Retinal pigment epithelial cell (primary cell): ENCODE results near the gene SLC38A5.
"Not testable (repeated sequence)": the region's sequence is repeated elsewhere in the genome, so short reads cannot be mapped to it uniquely, and the experiment has no call there.

ENCODE experiments used
- DNase-seq: peaks from one replicate; pipeline ENCODE4 v3.0.0-alpha.2; 2010; ENCODE audit warnings: low read depth
- H3K4me3 ChIP-seq: 2 replicates; pipeline ENCODE4 v1.5.1; 2011; ENCODE audit warnings: mild to moderate bottlenecking, low read length, control low read depth, moderate library complexity
- CTCF ChIP-seq: conservative IDR thresholded peaks from 2 replicates; pipeline ENCODE4 v1.5.1; 2011; ENCODE audit warnings: low read depth, low read length, control low read depth, inconsistent platforms

SLC38A5 gene

GRCh38 chrX:48450076-48450475, 20.0 kb downstream of the SLC38A5 start:
- no peak for TF ChIP-seq CTCF
- no peak for DNase-seq

GRCh38 chrX:48447201-48447600, 22.9 kb downstream of the SLC38A5 start:
- H3K4me3 ChIP-seq, DNase-seq: not testable (repeated sequence)

More at GRCh38 chrX:48450076-48450475, 20.0 kb downstream of the SLC38A5 start:
- no peak overlapping the region for H3K4me3 ChIP-seq

GRCh38 chrX:48433713-48434112, 36.3 kb downstream of the SLC38A5 start:
- not testable (repeated sequence) for H3K4me3 ChIP-seq, DNase-seq

GRCh38 chrX:48430166-48430565, 39.9 kb downstream of the SLC38A5 start:
- H3K4me3 ChIP-seq, DNase-seq: not testable (repeated sequence)

- TF ChIP-seq CTCF: peak; percentile 6
- not testable (repeated sequence) for DNase-seq, H3K4me3 ChIP-seq
Observed at GRCh38 chrX:48429606-48430005, 40.5 kb downstream of the SLC38A5 start.

- H3K4me3 ChIP-seq, DNase-seq: not testable (repeated sequence)
Observed at GRCh38 chrX:48427027-48427716, 42.9 kb downstream of the SLC38A5 start.

GRCh38 chrX:48411860-48412259, 58.2 kb downstream of the SLC38A5 start, which contains the start of gene SSX4B:
TSS of gene SSX4B (minus strand) at chrX:48411960. CDS start at chrX:48411372, 588 bp downstream.
- not testable (repeated sequence) for DNase-seq, H3K4me3 ChIP-seq
